ENCODE measurements around the gene OR11H1.
"Not testable (repeated sequence)": the region's sequence is repeated elsewhere in the genome, so short reads cannot be mapped to it uniquely, and the experiment has no call there.

Gene OR11H1

GRCh38 chr22:15527892-15528291 lies at the start of gene OR11H1:
TSS of gene OR11H1 (plus strand) at chr22:15528192. CDS start at chr22:15528192, 0 bp downstream.
- in situ Hi-C loops (cut with MboI; ENCODE audit: low sequenced_read_pairs), result not testable (repeated sequence)

GRCh38 chr22:15509967-15510366 lies 18.0 kb upstream of the OR11H1 start:
- in situ Hi-C loops (cut with MboI; ENCODE audit: low sequenced_read_pairs), result not testable (repeated sequence)

- in situ Hi-C loops (cut with MboI; ENCODE audit: low sequenced_read_pairs), result not testable (repeated sequence)
These were observed 12.1 kb upstream of the OR11H1 start for GRCh38 chr22:15515896-15516295.

GRCh38 chr22:15553767-15554166 lies 25.8 kb downstream of the OR11H1 start:
- in situ Hi-C loops (cut with MboI; ENCODE audit: low sequenced_read_pairs), result not testable (repeated sequence)

GRCh38 chr22:15563461-15563860 lies 35.5 kb downstream of the OR11H1 start:
- in situ Hi-C loops (cut with MboI; ENCODE audit: low sequenced_read_pairs), result not testable (repeated sequence)

- in situ Hi-C loops (cut with MboI; ENCODE audit: low sequenced_read_pairs), result not testable (repeated sequence)
These were observed 37.1 kb downstream of the OR11H1 start for GRCh38 chr22:15565063-15565462.

All from HL-60/S4 (cell line).